KMS-11 (cell line): ENCODE measurements around the gene UGT1A9.
"Not testable (repeated sequence)": the region's sequence is repeated elsewhere in the genome, so short reads cannot be mapped to it uniquely, and the experiment has no call there.

ENCODE experiments used
- H2AFZ ChIP-seq: fragments of 200-600 bp; sonication (generic); 2 replicates; pipeline ENCODE4 v1.6.1; 2016; ENCODE audit warnings: antibody characterized with exemption, mixed run types, low read depth
- H3K27ac ChIP-seq: fragments of 200-600 bp; sonication (generic); 2 replicates; pipeline ENCODE4 v1.6.1; 2016; ENCODE audit warnings: mild to moderate bottlenecking, mixed run types
- H3K27me3 ChIP-seq: fragments of 200-600 bp; sonication (generic); 2 replicates; pipeline ENCODE4 v1.6.1; 2017; ENCODE audit warnings: mild to moderate bottlenecking, low read depth, mixed run types, moderate library complexity; ENCODE audit not compliant: insufficient read depth
- H3K36me3 ChIP-seq: fragments of 200-600 bp; sonication (generic); 2 replicates; pipeline ENCODE4 v1.6.1; 2017; ENCODE audit warnings: mild to moderate bottlenecking, mixed run types; ENCODE audit not compliant: insufficient read depth
- H3K4me1 ChIP-seq: fragments of 200-600 bp; sonication (generic); 2 replicates; pipeline ENCODE4 v1.6.1; 2016; ENCODE audit warnings: mild to moderate bottlenecking, low read depth, mixed run types; ENCODE audit not compliant: poor library complexity, severe bottlenecking
- H3K4me2 ChIP-seq: fragments of 200-600 bp; sonication (generic); 2 replicates; pipeline ENCODE4 v1.7.0; 2016; ENCODE audit warnings: mild to moderate bottlenecking, mixed run types
- H3K4me3 ChIP-seq: fragments of 200-600 bp; sonication (generic); IDR thresholded peaks from 2 replicates; pipeline ENCODE4 v1.6.1; 2017; ENCODE audit warnings: low read depth, low read length, mixed read lengths; ENCODE audit not compliant: insufficient read depth
- H3K79me2 ChIP-seq: fragments of 200-600 bp; sonication (generic); 2 replicates; pipeline ENCODE4 v1.6.1; 2016; ENCODE audit warnings: low read depth, mixed run types; ENCODE audit not compliant: insufficient read depth
- H3K9ac ChIP-seq: fragments of 200-600 bp; sonication (generic); 2 replicates; pipeline ENCODE4 v1.6.1; 2016; ENCODE audit warnings: mild to moderate bottlenecking, mixed run types
- H4K20me1 ChIP-seq: fragments of 200-600 bp; sonication (generic); 2 replicates; pipeline ENCODE4 v1.6.1; 2016; ENCODE audit warnings: mild to moderate bottlenecking, mixed run types; ENCODE audit not compliant: insufficient read depth
- TF ChIP-seq, protein P1 (sequence below): fragments of 200-600 bp; sonication (generic); conservative IDR thresholded peaks from 2 replicates; pipeline ENCODE4 v1.6.1; 2017; ENCODE audit warnings: low read depth, mild to moderate bottlenecking, antibody characterized with exemption, low read length, moderate library complexity, mixed read lengths

Gene UGT1A9

DNA sequence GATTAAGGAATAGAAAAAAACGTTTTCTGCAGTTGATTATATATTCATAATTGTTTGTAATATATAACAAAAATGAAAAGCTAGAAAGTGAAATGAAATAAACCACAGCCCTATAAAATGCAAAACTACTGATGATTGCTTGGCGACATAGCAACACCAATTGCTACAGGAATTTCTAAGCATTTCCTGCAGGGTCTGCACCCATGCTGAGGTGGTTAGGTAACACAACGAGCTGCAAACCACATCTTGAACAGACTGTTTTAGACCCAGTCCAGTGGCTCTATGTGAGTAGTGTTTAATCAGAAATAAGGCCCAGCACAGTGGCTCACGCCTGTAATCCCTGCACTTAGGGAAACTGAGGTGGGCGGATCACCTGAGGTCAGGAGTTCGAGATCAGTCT, 17.2 kb upstream of the UGT1A9 start:
- TF ChIP-seq, protein P1, sequence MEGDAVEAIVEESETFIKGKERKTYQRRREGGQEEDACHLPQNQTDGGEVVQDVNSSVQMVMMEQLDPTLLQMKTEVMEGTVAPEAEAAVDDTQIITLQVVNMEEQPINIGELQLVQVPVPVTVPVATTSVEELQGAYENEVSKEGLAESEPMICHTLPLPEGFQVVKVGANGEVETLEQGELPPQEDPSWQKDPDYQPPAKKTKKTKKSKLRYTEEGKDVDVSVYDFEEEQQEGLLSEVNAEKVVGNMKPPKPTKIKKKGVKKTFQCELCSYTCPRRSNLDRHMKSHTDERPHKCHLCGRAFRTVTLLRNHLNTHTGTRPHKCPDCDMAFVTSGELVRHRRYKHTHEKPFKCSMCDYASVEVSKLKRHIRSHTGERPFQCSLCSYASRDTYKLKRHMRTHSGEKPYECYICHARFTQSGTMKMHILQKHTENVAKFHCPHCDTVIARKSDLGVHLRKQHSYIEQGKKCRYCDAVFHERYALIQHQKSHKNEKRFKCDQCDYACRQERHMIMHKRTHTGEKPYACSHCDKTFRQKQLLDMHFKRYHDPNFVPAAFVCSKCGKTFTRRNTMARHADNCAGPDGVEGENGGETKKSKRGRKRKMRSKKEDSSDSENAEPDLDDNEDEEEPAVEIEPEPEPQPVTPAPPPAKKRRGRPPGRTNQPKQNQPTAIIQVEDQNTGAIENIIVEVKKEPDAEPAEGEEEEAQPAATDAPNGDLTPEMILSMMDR = no peak
- H3K4me1 ChIP-seq = no peaks in the 10 kb centered on the region

DNA sequence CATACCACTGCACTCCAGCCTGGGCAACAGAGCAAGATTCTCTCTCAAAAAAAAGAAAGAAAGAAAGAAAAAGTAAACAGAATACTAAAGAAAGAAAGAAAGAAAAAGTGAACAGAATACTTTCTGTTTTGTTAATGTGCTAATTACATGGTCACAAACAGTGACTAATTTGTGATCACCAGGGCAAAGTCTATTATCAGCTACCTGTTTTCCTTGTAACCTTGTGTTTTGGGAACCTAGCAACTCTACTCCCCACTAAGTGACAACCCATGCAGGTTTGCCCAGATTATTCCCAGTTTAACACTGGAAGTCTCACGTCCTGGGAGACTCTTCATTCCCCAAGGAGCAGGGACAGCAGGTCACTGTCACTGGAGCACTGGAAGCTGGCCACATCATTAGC, 16.7 kb upstream of the UGT1A9 start:
- Histone ChIP-seq H3K4me1 (no peaks in the 10 kb centered on the region), H3K4me2 (no peak overlapping the region), H4K20me1 (no peaks in the 10 kb centered on the region), H3K79me2 (no peaks in the 10 kb centered on the region), H2AFZ (no peak overlapping the region), H3K4me3 (no peak overlapping the region), H3K27ac (no peak overlapping the region), H3K9ac (no peak overlapping the region), H3K36me3 (no peaks in the 10 kb centered on the region), H3K27me3 (no peaks in the 10 kb centered on the region)
- TF ChIP-seq, protein P1 = no peak

More for the DNA sequence above, 17.2 kb upstream of the UGT1A9 start:
- Histone ChIP-seq H2AFZ (no peak overlapping the region), H3K9ac (no peak overlapping the region), H3K79me2 (no peaks in the 10 kb centered on the region), H4K20me1 (no peaks in the 10 kb centered on the region), H3K36me3 (no peaks in the 10 kb centered on the region), H3K27me3 (no peaks in the 10 kb centered on the region), H3K4me2 (no peak overlapping the region), H3K4me3 (no peak overlapping the region), H3K27ac (no peak overlapping the region)

DNA sequence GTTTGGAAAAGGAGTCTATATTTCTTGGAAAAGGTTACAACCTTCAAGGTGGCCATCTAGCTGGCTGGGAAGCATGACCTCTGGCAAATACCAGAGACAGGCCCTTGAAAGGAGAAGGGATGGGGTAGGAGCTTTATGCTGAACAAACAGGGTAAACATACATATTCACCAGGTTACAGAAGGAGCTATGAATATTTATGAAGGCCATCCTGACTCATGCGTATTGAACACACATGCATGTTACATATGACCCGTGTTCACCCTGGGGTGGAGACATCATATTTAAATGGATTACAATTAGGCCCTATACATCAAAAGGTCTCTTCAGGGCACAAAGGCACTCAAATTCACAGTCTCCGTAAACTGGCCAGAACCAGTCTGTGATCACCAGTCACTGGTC, 15.8 kb upstream of the UGT1A9 start:
- H3K36me3 ChIP-seq, H3K4me3 ChIP-seq, H3K9ac ChIP-seq, H3K27me3 ChIP-seq, H3K4me1 ChIP-seq, H3K27ac ChIP-seq, H3K4me2 ChIP-seq, H4K20me1 ChIP-seq, H2AFZ ChIP-seq, H3K79me2 ChIP-seq: not testable (repeated sequence)

DNA sequence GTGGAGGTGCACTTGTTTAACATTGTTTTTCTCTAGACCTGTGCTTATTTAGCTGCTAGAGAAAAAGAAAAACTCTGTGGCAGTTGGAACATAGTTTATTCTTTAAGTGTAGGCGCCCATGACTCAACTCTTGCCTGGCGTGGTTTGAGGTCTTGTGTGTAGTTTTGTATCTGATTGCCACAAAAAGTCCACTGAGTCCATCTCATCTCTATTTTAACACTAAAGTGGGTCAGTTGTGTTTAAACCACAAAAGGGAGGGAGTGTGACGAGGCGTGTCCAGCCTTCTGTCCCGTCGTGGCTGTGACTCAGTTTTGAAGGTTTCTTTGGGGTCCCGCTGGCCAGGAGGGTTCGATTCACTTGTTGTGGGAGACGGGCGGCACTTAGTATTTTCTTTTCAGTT, 15.3 kb upstream of the UGT1A9 start:
- no peaks in the 10 kb centered on the region for H4K20me1 ChIP-seq
- H3K4me2 ChIP-seq = no peak overlapping the region
- no peak overlapping the region for H3K9ac ChIP-seq
- H3K79me2 ChIP-seq = no peaks in the 10 kb centered on the region
- no peaks in the 10 kb centered on the region for H3K27me3 ChIP-seq
- H3K36me3 ChIP-seq = no peaks in the 10 kb centered on the region
- no peaks in the 10 kb centered on the region for H3K4me1 ChIP-seq
- H3K4me3 ChIP-seq = no peak overlapping the region
- H3K27ac ChIP-seq = no peak overlapping the region
- no peak overlapping the region for H2AFZ ChIP-seq
- TF ChIP-seq, protein P1 = no peak

DNA sequence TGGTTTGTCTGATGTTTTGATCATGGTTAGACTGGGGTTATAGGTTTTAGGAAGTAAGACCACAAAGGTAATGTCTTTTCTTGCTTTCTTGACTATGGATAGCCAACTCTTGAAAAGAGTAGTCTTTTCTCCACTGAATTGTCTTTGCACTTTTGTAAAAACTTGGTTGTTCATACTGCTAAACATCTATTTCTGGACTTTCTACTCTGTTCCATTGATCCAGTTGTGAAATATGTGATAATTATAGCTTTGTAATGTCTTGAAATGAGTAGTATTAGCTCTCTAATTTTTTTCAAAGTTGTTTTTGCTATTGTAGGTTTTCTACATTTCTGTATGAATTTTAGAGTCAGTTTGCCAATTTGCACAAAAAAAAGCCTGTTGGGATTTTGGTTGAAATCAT, 13.1 kb upstream of the UGT1A9 start:
- H3K36me3 ChIP-seq = no peaks in the 10 kb centered on the region
- no peak overlapping the region for H3K4me2 ChIP-seq
- H3K4me1 ChIP-seq = no peaks in the 10 kb centered on the region
- H3K27me3 ChIP-seq = no peaks in the 10 kb centered on the region
- H3K27ac ChIP-seq = no peak overlapping the region
- H3K9ac ChIP-seq = no peak overlapping the region
- H2AFZ ChIP-seq = no peak overlapping the region
- H3K79me2 ChIP-seq = no peaks in the 10 kb centered on the region
- no peak overlapping the region for H3K4me3 ChIP-seq
- TF ChIP-seq, protein P1 = no peak
- H4K20me1 ChIP-seq = no peaks in the 10 kb centered on the region
